ENCODE results near the gene OR2T1.
"Not testable (repeated sequence)": the region's sequence is repeated elsewhere in the genome, so short reads cannot be mapped to it uniquely, and the experiment has no call there.

Gene OR2T1

GRCh38 chr1:248402748-248403147 lies at the start of gene OR2T1:
Gene OR2T1 (plus strand): TSS chr1:248403048. CDS start chr1:248406148, 3,100 bp downstream.
- DNase-seq, result no peak

- no peak for DNase-seq
Measured at GRCh38 chr1:248359415-248359814, 43.4 kb upstream of the OR2T1 start.

- DNase-seq, result no peak
Measured at GRCh38 chr1:248361121-248361715, 41.6 kb upstream of the OR2T1 start, which contains the start of gene OR2T4. Gene OR2T4 (plus strand): TSS chr1:248361665. CDS start chr1:248361665, 0 bp downstream.

- no peak for DNase-seq
Measured at GRCh38 chr1:248366609-248367008, 36.2 kb upstream of the OR2T1 start.

- no peak for DNase-seq
Measured at GRCh38 chr1:248372394-248372793, 30.5 kb upstream of the OR2T1 start.

- DNase-seq, result no peak
Measured at GRCh38 chr1:248373761-248374160, 29.1 kb upstream of the OR2T1 start.

- no peak for DNase-seq
Measured at GRCh38 chr1:248375446-248375845, 27.4 kb upstream of the OR2T1 start, which contains the start of gene OR2T6. Gene OR2T6 (plus strand): TSS chr1:248375746. CDS start chr1:248387609, 11,863 bp downstream.

GRCh38 chr1:248376916-248377315 lies 25.9 kb upstream of the OR2T1 start:
- no peak for DNase-seq

GRCh38 chr1:248380854-248381253 lies 22.0 kb upstream of the OR2T1 start:
- DNase-seq, result no peak

- DNase-seq, result no peak
Measured at GRCh38 chr1:248388426-248388825, 14.4 kb upstream of the OR2T1 start.

- no peak for DNase-seq
Measured at GRCh38 chr1:248393050-248393449, 9.8 kb upstream of the OR2T1 start.

GRCh38 chr1:248404024-248404423 lies 1.2 kb downstream of the OR2T1 start:
- DNase-seq, result no peak

GRCh38 chr1:248406721-248407692 lies 4.2 kb downstream of the OR2T1 start:
- no peak for DNase-seq

GRCh38 chr1:248416226-248416625 lies 13.4 kb downstream of the OR2T1 start:
- no peak for DNase-seq

- DNase-seq, result no peak
Measured at GRCh38 chr1:248417854-248418253, 15.0 kb downstream of the OR2T1 start.

GRCh38 chr1:248421384-248421783 lies 18.5 kb downstream of the OR2T1 start:
- no peak for DNase-seq

GRCh38 chr1:248427526-248428191 lies 24.8 kb downstream of the OR2T1 start:
- not testable (repeated sequence) for DNase-seq

- not testable (repeated sequence) for DNase-seq
Measured at GRCh38 chr1:248428192-248428533, 25.3 kb downstream of the OR2T1 start.

- DNase-seq, result not testable (repeated sequence)
Measured at GRCh38 chr1:248431683-248432082, 28.8 kb downstream of the OR2T1 start.

- DNase-seq, result not testable (repeated sequence)
Measured at GRCh38 chr1:248432201-248432600, 29.4 kb downstream of the OR2T1 start.

GRCh38 chr1:248433811-248434415 lies 31.1 kb downstream of the OR2T1 start:
- DNase-seq, result not testable (repeated sequence)

- DNase-seq, result not testable (repeated sequence)
Measured at GRCh38 chr1:248434913-248435312, 32.1 kb downstream of the OR2T1 start.

GRCh38 chr1:248436303-248436702 lies 33.5 kb downstream of the OR2T1 start:
- not testable (repeated sequence) for DNase-seq

Measured in activated CD4-positive, alpha-beta T cell treated with anti-CD3 and anti-CD28 coated beads for 4 hours (primary cell).